ENCODE data around the gene FOXP2.
A peak's percentile ranks its signal among the peaks of the same experiment; 100 is the strongest.
"Not testable (repeated sequence)": the region's sequence is repeated elsewhere in the genome, so short reads cannot be mapped to it uniquely, and the experiment has no call there.

FOXP2 gene

DNA sequence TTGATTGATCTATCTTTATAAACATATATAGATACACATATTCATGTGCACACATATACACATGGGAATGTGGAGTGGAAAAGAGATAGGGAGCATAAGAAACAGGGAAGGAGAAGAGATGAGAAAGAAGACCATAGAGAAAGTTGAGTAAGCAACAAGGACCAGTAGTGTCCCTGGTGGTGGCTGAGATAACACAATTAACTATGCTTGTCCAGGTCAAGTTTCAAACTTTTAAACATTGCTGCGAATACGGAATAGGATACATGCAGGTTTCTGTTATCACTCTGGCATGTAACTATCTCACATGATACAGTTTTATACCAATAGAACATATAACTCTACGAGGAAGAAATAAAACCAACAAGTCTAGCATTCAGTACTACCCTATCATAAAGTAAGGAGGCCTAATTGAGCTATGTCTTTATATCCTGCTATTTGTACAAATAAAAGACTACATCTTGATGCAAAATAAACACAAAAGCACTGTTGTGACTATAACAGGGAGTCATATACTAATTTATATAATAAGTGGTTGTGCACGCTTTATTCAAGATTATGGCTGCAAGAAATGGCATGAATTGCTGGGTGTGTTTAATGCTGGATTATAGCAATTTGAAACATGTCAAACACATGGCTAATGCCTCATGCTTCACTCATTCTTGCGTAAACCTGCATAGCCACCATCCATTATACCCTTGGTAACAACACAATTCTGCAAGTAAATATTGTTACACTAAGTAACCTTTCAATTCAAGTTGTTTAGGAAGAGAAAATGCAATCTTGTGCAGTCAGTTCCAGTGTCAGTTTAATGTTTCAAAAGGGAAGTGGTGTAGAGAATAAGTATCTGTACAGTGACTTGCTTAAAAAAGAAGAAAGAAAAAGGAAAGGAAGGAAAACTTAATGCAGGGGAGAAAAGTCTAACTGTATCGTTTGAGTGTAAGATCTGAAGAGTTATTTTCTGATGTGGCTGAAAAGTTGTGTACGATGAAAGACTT, 8.2 kb downstream of the FOXP2 start:
- DNase-seq = peak; percentile 52

DNA sequence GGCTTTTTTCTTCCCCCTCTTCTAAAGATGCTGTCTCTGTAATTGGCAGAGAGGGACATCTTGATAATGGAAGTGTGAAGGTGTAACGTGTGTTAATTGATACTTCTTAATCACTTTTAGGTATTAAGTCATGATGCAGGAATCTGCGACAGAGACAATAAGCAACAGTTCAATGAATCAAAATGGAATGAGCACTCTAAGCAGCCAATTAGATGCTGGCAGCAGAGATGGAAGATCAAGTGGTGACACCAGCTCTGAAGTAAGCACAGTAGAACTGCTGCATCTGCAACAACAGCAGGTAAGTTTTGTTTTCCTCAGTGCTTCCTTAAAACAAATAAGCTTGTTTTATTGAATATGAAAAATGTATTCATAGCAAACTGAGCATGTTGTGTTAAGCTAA, 11.8 kb downstream of the FOXP2 start:
- peak; percentile 32 for DNase-seq

DNA sequence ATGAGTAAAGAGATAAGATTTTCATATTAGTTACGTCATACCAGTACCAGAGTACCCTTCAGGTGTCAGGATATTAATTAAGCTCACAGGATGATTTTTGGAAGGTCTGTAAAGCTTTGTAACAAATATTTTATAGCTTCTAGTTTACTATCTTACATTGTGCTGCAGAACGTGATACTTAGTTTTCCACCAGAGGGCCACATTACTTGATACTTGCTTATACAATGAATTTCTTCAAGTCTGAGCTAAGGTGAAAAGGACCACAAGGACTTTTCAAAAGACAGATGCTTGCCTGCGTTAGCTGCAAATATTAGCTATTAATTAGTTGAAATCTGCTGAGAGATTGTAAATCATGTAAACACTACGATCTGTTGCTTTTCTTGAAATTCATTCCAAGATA, 12.2 kb downstream of the FOXP2 start:
- DNase-seq = peak; percentile 67

DNA sequence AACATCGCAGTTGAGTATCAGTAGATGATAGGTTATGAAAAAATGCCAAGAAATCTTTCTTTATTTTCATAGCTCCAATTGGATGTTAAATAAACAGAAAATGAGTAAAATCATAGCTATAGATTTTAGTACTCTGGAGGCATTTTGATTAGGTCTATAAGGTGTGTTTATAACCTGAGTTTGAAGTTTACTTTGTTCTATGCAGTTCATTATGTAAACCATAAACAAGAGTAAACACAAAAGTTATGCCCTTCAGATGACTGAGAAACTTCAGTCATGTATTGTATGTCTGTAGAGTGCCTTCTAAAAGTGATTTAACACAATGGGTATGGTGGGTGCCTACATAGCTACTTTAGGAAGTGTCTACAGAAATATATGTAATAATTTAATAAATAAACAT, 13.6 kb downstream of the FOXP2 start:
- DNase-seq = no peak

DNA sequence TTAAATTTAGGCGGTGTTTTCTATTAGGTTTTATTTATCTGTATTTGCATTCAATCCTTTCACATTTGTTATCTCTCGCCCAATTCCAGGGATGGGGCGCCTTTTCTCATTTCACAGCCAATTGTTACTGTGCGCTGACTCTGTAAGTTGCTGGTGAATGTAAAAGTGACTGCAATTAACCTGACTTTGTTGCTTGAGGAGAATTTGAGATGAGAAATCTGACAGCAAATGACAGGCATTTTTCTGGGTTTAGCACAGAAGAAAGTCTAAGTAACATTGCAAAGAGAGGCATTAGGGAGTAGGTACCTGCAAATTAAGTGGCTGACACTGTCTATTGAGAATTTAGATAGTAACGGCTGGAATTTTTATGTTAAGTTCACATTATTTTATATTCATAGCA, 16.6 kb downstream of the FOXP2 start:
- DNase-seq = no peak

DNA sequence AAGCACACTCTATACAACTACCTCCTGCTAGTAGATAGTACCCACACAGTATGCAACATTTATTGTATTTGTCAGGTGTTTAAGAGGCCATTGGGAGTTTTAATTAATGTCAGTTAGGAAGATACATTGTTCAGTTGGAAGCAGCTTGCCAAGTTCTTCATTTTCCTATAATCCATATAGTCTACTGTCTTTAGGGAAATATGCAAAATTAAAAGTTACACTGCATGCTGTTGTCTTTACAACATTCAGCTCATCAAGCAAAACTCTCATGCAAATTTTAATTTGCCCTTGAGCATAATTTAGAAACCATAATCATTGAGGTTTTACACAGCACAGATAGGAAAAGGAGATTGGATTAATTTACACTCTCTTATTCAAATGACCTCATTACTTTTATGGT, 17.4 kb downstream of the FOXP2 start:
- DNase-seq = no peak

DNA sequence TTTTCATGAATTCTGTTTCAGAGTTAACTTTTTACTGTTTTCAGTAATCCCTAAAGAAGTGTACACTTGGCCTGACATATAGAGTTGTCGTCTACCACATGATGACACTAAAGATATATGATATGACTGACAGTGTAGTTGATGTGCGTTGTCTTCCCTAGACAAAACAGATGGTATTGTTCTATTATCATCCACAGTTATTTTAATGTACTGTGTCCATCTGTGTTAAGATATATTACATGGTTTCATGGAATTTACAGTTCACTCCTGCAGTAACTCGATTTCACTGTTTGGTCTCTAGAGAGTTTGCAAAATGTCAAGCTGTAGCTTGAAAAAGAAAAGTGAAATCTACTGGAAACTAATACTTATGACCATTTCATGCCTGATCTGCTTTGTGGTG, 18.1 kb downstream of the FOXP2 start:
- DNase-seq = no peak

DNA sequence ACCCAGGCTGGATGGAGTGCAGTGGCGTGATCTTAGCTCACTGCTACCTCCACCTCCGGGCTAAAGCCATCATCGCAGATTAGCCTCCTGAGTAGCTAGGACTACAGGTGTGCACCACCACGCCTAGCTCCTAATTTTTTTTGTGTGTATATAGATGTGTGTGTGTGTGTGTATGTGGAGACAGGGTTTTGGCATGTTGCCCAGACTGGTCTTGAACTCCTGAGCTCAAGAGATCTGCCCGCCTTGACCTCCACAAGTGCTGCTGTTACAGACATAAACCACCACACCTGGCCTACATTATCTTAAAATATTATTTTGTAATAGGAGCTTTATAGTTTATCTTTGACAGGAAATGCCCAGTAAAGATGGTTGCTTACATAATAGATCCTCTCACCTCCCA, 25.0 kb downstream of the FOXP2 start:
- DNase-seq = peak; percentile 28

DNA sequence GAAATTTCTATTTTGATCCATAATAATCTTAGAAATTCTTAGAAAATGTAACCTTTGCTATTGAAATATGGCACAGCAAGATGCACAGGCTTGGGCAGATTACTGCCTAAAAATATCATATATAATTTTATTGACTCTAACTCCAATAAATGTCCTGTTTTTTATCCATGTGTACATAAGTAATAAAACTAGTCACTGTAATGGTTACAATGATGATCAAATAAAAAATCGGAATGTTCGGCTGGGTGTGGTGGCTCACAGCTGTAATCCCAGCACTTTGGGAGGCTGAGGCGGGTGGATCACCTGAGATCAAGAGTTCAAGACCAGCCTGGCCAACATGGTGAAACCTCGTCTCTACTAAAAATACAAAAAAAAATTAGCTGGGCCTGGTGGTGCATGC, 26.3 kb downstream of the FOXP2 start:
- not testable (repeated sequence) for DNase-seq

DNA sequence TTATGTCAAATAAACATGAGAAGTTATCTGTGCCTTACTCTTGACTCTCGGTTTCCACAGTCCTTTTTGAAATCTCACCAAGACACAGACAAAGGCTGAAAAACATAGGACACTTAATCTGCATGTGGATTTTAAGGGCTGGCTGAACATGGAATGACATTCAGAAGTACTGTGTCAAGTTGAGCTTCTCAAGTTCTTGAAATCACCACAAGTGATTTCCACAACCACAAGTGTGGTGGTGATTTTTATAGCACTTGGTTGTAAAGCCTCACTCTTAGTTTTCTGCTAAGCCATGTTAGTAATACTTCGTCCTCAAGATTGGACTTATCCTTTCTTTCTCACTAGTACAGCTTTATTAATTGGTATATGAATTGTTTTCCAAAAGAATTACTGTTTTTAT, 29.6 kb downstream of the FOXP2 start:
- no peak for DNase-seq

DNA sequence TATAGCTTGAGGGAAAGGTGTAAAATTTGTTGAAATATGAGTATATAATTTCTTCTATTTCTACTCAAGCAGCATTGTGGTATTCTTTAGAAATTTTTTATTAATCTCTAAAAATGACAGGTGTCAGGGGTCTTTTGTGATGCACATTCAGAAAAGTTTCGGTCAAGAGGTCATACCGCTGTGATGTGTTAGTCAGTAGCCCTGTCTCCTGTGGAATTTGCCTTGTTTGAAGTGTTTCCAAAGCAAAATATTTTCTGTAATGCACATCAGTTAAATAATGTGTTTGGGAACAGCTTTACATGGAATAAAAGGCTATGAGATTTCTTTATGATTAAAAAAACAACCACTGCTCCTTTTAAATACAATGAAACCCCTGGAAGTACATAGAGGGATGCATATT, 35.8 kb downstream of the FOXP2 start:
- DNase-seq = no peak

DNA sequence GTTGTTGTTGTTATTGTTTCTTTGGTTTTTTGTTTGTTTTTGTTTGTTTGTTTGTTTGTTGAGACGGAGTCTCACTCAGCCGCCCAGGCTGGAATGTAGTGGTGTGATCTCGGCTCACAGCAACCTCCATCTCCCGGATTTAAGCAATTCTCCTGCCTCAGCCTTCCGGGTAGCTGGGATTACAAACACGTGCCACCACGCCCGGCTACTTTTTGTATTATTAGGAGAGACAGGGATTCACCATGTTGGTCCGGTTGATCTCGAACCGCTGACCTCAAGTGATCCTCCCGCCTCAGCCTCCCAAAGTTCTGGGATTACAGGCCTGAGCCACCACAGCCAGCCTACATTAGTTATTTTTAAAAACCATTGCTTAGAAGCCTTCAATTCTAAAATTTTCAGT, 45.0 kb downstream of the FOXP2 start:
- no peak for DNase-seq

DNA sequence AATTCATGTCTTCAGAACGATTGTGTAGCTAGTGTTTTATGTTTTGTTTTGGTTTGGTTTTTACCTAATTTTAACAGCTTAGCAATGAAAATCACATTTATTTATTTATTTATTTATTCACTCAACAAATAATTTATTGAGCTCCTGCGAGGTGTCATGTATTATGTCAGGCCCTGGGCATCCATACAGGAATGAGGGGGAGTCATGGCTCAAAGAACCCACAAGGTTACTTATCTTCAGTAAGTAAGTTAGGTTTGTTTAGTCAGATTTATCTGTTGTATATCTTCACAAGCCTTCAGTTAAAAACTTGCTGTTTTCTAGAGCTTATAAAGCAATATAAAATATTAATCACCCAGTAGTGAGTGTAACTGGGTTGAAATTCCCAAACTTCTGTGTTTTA, 45.4 kb downstream of the FOXP2 start:
- DNase-seq = no peak

DNA sequence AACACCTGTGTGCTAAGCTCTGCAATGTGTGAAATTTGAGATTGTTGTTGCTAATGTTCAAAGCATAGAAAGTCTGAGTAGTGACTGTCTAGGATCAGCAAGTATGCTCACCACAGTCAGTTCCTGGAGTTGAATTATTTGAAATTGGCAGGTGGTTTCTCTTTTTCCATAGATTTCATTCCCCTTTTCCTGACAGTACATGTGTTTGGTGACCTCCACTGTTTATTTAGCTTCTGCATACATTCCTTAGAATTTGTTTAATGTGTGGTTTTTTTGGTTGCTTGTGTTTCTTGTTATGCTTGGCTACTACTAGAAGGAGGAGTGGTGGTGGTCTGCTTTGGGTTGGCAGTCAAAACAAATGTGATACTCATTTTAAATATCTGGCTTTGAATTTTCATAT, 52.3 kb downstream of the FOXP2 start:
- DNase-seq = no peak

DNA sequence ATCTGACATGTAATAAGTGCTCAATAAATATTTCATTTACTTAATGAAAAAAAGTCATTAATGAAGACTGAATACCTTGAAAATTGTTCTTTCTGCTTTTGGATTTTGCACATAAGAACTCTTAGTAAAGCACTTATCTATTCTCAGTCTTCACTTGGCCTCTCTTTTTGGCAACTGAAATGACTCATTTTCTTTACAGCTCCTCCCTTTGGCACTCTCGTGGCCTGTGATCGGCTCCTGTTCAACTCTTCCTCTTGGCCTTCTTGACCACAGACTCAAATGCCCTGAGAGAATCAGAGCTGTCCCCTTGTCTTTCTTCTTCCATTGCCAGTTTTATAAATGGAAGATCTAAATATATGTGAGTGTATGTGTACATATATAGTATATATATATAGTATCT, 54.2 kb downstream of the FOXP2 start:
- no peak for DNase-seq

DNA sequence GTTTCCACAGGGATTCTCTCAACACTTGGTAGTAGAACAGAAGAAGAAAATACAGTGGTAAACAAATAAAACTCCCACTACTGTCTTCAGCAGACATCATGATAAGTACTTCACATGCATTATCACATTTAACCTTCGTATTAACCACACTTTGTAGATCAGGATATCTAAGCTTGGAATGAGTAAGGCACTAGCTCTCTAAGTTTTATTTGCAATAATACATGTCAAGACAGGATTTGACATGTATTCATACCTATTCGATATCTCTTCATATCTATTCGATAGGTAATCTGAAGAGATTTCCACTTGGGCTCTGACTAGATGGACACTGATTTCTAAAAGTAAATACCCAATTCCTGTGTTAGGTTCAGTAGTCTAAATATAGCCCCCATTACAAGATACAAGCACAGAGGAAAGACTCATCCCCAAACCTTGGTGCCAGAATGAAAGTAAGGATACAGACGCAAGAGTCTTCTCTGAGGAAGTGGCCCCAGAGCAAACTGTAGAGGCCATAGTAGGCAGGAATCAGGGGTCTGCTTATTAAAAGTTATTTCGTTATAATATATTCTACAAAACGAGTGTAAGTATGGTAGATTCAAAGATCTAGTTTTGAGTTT, 58.4 kb downstream of the FOXP2 start:
- no peak for DNase-seq

DNA sequence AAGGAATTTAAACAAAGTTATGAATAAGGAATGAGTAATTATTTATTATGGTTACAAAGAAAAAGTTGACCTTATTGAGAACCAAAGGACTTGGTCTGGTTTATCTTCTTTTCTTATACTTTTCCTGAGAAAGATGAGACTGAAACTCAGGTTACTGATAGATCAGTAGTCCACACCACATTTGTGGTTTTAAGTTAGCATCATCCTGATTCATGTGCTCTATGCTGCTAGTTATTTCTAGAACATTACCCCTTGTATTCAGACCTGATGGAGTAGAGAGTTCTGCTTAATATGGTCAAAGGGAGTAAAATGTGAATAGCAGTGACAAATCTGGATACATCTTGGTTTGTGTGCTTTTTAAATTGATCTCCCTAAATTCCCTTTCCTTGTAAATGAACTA, 63.8 kb downstream of the FOXP2 start:
- DNase-seq = no peak

DNA sequence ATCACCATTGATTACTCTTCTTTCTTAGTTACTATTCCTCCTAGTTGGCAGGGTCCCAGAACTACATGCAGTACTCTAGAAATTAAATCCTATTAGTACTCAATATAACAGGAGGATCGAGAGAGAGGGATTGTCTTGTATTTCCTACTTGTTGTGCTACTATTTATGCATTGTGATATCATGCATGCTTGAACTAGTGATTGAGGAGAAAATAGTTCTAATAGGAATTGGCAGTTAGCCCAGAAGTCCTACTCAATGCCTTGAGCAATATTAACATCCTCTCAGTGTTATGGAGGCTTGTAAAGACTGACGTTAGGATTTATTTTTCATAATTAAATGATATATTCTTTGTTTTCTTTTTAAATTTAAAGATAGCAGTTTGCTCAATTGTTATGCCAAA, 67.4 kb downstream of the FOXP2 start:
- DNase-seq = peak; percentile 62

DNA sequence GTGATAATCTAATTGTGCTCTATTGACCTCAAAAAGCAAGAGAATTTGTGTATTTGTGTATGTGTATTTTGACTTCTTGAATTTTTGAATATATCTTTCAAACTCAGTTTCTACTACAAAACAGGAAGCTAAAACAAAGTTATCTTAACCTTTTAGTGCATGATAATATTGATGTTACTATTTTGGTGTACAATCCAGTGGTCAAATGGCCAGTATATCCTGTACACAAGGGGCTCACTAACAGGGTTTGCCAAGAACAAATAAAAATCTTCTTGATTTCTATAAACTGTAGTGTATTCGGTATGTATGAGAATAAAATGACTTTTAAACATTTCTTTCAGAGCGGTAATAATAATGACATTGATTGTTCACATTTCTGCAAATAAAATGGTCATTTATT, 69.6 kb downstream of the FOXP2 start:
- no peak for DNase-seq

DNA sequence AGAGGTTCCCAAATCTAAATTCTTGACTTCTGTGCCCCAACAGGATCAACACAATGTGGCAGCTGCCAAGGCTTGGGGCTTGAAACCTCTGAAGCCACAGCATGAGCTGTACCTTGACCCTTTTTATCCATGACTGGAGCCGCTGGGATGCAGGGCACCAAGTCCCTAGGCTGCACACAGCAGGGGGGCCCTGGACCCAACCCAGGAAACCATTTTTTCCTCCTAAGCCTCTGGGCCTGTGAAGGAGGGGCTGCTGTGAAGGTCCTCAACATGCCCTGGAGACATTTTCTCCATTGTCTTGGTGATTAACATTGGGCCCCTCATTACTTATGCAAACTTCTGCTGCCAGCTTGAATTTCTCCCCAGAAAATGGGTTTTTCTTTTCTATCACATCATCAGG, 72.6 kb downstream of the FOXP2 start:
- no peak for DNase-seq

DNA sequence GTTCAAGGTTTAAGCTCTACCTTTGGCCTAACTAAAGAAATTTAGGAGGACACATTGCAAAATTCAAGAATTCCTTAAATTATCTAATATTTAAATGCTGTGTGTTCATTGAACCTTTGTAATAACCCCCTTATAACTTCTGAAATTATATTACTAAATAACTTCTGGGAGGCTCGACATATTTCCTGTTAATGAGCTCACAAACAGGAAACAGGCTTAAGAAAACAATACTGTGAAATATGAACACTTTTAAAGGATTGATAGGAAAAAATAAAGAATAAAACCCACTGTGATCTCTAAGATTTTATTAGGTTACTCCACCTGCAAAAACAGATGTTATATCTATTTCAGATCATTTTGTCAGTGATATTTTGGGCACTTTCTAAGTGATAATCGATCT, 74.1 kb downstream of the FOXP2 start:
- DNase-seq = no peak

DNA sequence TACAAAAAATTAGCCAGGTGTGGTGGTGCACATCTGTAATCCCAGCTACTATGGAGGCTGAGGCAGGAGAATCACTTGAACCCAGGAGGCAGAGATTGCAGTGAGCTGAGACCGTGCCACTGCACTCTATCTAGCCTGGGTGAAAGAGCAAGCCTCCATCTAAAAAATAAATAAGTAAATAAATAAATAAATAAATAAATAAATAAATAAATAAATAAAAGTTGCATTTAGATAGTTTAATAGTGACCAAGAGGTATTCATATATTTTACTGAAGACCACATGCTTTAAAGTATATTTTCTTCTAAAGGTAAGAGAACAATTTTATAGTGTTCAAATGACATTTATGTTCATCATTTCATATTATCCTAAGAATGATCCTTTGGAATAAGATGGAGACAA, 82.9 kb downstream of the FOXP2 start:
- DNase-seq = not testable (repeated sequence)

DNA sequence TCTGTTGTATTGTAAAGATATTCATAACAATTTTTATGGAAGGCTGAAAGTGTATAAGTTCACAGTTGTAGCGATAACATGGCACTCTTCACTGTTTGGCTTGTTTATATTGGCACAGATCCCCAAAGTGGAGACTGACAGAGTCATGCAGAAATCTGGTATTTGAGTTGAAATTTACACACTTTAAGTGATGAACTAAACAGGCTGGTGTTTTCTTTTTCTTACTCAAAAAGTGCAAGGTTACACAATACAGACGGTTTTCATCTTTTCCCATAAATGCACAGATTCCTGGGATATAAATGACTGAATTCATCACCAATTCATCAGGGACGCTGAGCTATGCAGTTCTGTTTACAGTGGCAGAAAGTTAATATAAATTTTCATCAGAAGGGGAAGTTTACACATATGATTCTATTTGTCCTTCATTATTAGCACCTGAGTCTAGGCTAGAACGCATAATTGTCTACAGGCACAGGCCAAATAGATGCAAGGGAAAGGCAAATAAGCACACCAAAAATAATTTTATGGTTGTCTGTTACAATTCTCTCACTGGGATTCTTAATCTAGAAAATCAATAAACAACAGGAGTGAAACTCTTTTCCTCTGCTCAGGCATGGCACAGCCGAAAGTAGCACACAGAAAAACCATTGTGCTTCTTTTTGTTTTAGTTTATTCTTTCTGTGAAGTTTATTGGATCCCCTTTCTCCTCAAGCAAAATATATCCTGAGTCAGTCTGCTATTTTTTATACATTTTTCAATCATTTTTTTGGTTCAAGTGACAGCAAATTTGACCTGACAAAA, 88.0 kb downstream of the FOXP2 start:
- DNase-seq = peak; percentile 7

DNA sequence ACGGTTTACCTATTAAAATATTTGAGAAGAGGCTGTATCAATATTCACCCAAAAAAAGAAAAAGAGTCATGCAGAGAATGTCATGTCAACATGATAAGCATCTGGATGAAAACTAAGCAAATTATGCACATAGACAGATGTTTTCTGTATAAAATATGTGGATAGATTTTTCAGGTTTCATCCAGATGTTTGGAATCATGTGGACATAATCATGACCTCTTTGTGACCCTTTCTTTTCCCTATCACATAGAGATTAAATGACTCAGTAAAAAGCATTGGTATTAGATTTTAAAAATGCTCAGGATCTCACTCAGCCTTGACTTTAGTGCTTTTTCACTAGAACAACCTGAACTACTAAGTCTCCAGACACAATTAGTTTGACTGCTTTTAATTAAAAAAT, 90.0 kb downstream of the FOXP2 start:
- DNase-seq = no peak

Measured in COR-L47 (cell line).